T-helper 22 cell (primary cell): Measurements from ENCODE around the gene HACE1.

Experiments used
- DNase-seq: peaks from one replicate; pipeline ENCODE4 v3.0.0-alpha.2; 2020; ENCODE audit warnings: low read depth

The HACE1 gene

DNA sequence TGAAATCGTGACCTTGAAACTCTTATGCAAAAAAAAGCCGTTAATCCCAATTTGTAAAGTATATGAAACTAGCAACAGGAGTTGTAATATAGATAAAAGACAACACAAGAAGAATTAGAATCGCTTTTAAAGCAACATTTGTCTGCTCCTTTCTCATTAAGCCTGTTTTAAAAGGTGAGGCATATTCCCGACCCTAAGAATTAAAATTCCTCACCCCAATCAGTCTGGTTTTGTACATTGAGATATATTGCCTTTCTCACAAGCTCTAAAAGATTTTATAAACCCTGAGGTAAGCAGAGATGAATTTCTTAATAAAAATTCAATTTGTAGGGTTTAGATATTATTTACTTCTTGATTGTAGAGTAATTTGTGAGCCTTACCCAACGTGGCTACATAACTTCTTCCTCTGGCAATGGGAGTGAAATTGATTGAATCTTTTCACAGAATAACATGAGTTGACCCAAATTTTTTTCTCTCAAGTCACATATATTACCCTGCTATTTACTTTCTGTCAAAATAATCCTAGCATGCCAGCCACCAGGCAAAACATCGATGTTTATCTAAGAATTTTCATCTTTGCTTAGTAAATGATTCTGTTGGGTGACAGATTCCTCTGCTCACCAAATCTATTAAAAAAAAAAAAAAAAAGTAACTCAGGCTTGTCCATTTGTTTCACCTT is 173.7 kb downstream of the HACE1 start:
- no peak for DNase-seq

- no peak for DNase-seq
Observed at GRCh38 chr6:104684911-104685415, 174.8 kb downstream of the HACE1 start.

GRCh38 chr6:104683809-104684208 is 175.9 kb downstream of the HACE1 start:
- DNase-seq: no peak

DNA sequence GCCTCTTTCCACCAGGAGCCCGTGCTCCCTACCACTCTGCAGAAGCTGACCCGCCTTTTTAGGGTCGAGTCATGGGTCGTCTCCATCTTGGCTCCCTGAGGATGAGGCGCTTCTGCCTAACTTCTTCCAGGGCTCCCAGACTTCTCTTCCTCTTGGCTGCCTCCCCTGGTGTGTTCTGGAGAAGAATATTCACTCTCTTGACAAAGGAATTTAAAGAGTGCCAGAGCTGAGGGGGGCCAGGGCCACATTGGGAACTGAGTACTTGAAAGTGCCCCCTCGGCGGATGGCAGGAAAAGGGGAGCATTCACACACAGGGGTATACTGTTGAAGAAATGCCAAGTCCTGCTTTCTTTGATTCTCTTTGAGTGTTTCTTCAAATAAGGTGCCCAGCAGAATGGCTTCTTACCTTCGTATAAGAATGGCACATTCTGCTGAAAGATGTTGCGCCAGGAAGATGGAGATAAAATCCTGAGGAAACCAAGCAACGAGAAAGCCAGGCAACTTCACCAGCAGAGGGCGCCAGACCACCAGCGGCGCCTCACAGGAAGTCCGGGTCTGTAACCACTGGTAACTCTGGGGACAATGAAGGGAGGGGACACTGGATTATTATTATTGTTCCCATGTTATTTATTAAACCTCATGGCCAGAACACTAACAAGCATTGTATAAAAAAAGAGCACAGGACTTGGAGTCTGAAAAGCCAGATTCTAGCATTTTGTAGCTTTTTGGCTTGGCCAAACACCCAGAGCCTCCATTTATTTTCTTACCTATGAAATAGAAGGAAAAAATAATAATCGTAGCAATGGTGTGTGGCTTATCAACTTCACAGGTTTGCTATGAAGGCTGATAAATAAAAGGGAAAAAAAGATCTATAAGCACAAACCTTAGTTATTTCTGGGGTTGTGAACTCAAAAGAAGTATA is 176.7 kb downstream of the HACE1 start:
- DNase-seq: peak; percentile 20

GRCh38 chr6:104680539-104680938 is 179.2 kb downstream of the HACE1 start:
- DNase-seq: no peak

DNA sequence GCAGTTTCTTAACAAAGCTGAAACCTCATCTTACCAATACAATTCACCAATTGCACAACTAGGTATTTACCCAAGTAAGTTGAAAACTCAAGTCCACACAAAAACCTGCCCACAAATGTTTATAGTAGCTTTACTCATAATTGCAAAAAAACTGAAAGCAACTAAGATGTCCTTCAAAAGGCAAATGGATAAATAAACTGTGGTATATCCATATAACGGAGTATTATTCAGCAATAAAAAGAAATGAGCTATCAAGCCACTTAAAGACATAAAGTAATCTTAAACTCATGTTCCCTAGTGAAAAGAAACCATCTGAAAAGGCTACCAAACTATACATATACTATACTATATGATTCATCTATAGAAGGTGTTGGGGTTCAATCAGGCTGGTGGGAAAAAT is 179.7 kb downstream of the HACE1 start:
- DNase-seq: no peak
